Skeletal muscle tissue (tissue), 4 donors: ENCODE measurements around the gene SLC6A11. TPM values are rescaled to one million over a fixed set of nuclear protein-coding genes. Genes with fewer than 3 reads are reported as not detected.

Experiments used
- H3K27ac ChIP-seq: one replicate; pipeline ENCODE4 v1.7.0; 2013; ENCODE audit warnings: mild to moderate bottlenecking, low read depth, low read length, inconsistent platforms
- H3K27me3 ChIP-seq, 3 donors: one replicate each; pipeline ENCODE4 v1.7.0; 2013; ENCODE audit warnings: low read length in 3 of 3; ENCODE audit not compliant: control insufficient read depth in 3 of 3, insufficient read depth in 3 of 3
- H3K36me3 ChIP-seq, 3 donors: one replicate each; pipeline ENCODE4 v1.7.0; 2013; ENCODE audit warnings: low read length in 3 of 3; ENCODE audit not compliant: control insufficient read depth in 3 of 3, insufficient read depth in 3 of 3
- H3K4me1 ChIP-seq, 3 donors: one replicate each; pipeline ENCODE4 v1.7.0; 2013; ENCODE audit warnings: low read length in 3 of 3, mild to moderate bottlenecking in 3 of 3; ENCODE audit not compliant: control insufficient read depth in 3 of 3, insufficient read depth in 3 of 3
- H3K4me3 ChIP-seq, 3 donors: one replicate each; pipeline ENCODE4 v1.7.0; 2013; ENCODE audit warnings: low read length in 3 of 3
- H3K9ac ChIP-seq, 3 donors: one replicate each; pipeline ENCODE4 v1.7.0; 2013; ENCODE audit warnings: low read length in 3 of 3, mild to moderate bottlenecking in 3 of 3, moderate library complexity in 2 of 3, low read depth in 1 of 3
- H3K9me3 ChIP-seq, 3 donors: one replicate each; pipeline ENCODE4 v1.7.0; 2013; ENCODE audit warnings: low read length in 3 of 3; ENCODE audit not compliant: control insufficient read depth in 3 of 3
- total RNA-seq: library from RNA; depleted of rRNA; stranded (reverse); fragments of >200 nt; gene quantifications from one replicate; pipeline ENCODE4 v1.2.3, GENCODE V29; 2014
- donor health status: Osteomylitis.

Gene SLC6A11
- total RNA-seq, 1 donor from 2014 or later: not detected

- Histone ChIP-seq H3K4me1 (no peaks in the 10 kb centered on the region), H3K27ac (no peak overlapping the region), H3K9ac (no peak overlapping the region), H3K9me3 (no peaks in the 10 kb centered on the region), H3K4me3 (no peak overlapping the region), H3K27me3 (peaks cover 0 to 25% (median 21%) of the 10 kb centered on the region in 3 donors), H3K36me3 (no peaks in the 10 kb centered on the region)
These were observed 32.2 kb downstream of the SLC6A11 start for GRCh38 chr3:10848261-10848660.

- Histone ChIP-seq H3K4me3 (no peak overlapping the region), H3K36me3 (no peaks in the 10 kb centered on the region), H3K9ac (no peak overlapping the region), H3K27ac (no peak overlapping the region), H3K4me1 (no peaks in the 10 kb centered on the region), H3K27me3 (peaks cover 5 to 14% (median 11%) of the 10 kb centered on the region in 3 donors), H3K9me3 (no peaks in the 10 kb centered on the region)
These were observed 36.2 kb downstream of the SLC6A11 start for GRCh38 chr3:10852066-10852808.

- Histone ChIP-seq H3K27ac (no peak overlapping the region), H3K36me3 (no peaks in the 10 kb centered on the region), H3K27me3 (peaks cover 6 to 17% (median 12%) of the 10 kb centered on the region in 3 donors), H3K4me1 (no peaks in the 10 kb centered on the region), H3K4me3 (no peak overlapping the region), H3K9me3 (no peaks in the 10 kb centered on the region), H3K9ac (no peak overlapping the region)
These were observed 39.2 kb downstream of the SLC6A11 start for GRCh38 chr3:10855083-10855870.

GRCh38 chr3:10855871-10856662 lies 40.0 kb downstream of the SLC6A11 start:
- Histone ChIP-seq H3K4me1 (no peaks in the 10 kb centered on the region), H3K27me3 (peaks cover 6 to 17% (median 15%) of the 10 kb centered on the region in 3 donors), H3K36me3 (no peaks in the 10 kb centered on the region)

GRCh38 chr3:10857235-10857634 lies 41.2 kb downstream of the SLC6A11 start:
- H3K9me3 ChIP-seq: no peaks in the 10 kb centered on the region
- H3K9ac ChIP-seq: no peak overlapping the region
- no peaks in the 10 kb centered on the region for H3K4me1 ChIP-seq
- H3K27ac ChIP-seq: no peak overlapping the region
- no peak overlapping the region for H3K4me3 ChIP-seq
- H3K36me3 ChIP-seq: no peaks in the 10 kb centered on the region
- H3K27me3 ChIP-seq: peaks cover 6 to 17% (median 15%) of the 10 kb centered on the region in 3 donors

More at GRCh38 chr3:10855871-10856662, 40.0 kb downstream of the SLC6A11 start:
- H3K4me3 ChIP-seq: no peak overlapping the region
- H3K9me3 ChIP-seq: no peaks in the 10 kb centered on the region
- H3K27ac ChIP-seq: no peak overlapping the region
- H3K9ac ChIP-seq: no peak overlapping the region

- Histone ChIP-seq H3K27me3 (peaks cover 6 to 21% (median 13%) of the 10 kb centered on the region in 3 donors), H3K36me3 (no peaks in the 10 kb centered on the region), H3K9me3 (no peaks in the 10 kb centered on the region), H3K9ac (no peak overlapping the region), H3K4me1 (no peaks in the 10 kb centered on the region), H3K4me3 (no peak overlapping the region), H3K27ac (no peak overlapping the region)
These were observed 42.1 kb downstream of the SLC6A11 start for GRCh38 chr3:10858091-10858490.

- no peak overlapping the region for H3K27ac ChIP-seq
- H3K4me1 ChIP-seq: no peaks in the 10 kb centered on the region
- no peaks in the 10 kb centered on the region for H3K9me3 ChIP-seq
- H3K9ac ChIP-seq: no peak overlapping the region
- no peak overlapping the region for H3K4me3 ChIP-seq
- no peaks in the 10 kb centered on the region for H3K36me3 ChIP-seq
- H3K27me3 ChIP-seq: peaks cover 0 to 22% (median 10%) of the 10 kb centered on the region in 3 donors
These were observed 51.4 kb downstream of the SLC6A11 start for GRCh38 chr3:10867384-10867783.

GRCh38 chr3:10869460-10869859 lies 53.4 kb downstream of the SLC6A11 start:
- Histone ChIP-seq H3K27me3 (peaks cover 0 to 15% (median 11%) of the 10 kb centered on the region in 3 donors), H3K9ac (no peak overlapping the region), H3K4me1 (no peaks in the 10 kb centered on the region)

GRCh38 chr3:10870296-10870695 lies 54.3 kb downstream of the SLC6A11 start:
- Histone ChIP-seq H3K27ac (no peak overlapping the region), H3K4me1 (no peaks in the 10 kb centered on the region), H3K9ac (no peak overlapping the region), H3K9me3 (no peaks in the 10 kb centered on the region), H3K36me3 (no peaks in the 10 kb centered on the region), H3K27me3 (peaks cover 0 to 16% (median 14%) of the 10 kb centered on the region in 3 donors), H3K4me3 (no peak overlapping the region)

More at GRCh38 chr3:10869460-10869859, 53.4 kb downstream of the SLC6A11 start:
- H3K27ac ChIP-seq: no peak overlapping the region
- H3K36me3 ChIP-seq: no peaks in the 10 kb centered on the region
- H3K4me3 ChIP-seq: no peak overlapping the region
- H3K9me3 ChIP-seq: no peaks in the 10 kb centered on the region
